PC-9 (cell line): ENCODE data around the gene CDA. TPM values are rescaled to one million over a fixed set of nuclear protein-coding genes. Genes with fewer than 3 reads are reported as not detected.

Experiments
- BruUV-seq: library from RNA; stranded (reverse); fragments of 400-500 nt; replicated peaks from 2 replicates; lab custom pipeline; 2021; lab: Mats Ljungman, UMichigan
- CTCF ChIA-PET: fragments of 300-600 bp; sonication (Branson Sonifier 250); formaldehyde crosslinking; loops from one replicate; lab custom pipeline; 2022; ENCODE audit warnings: antibody characterized with exemption; lab: Charles Lee
- POLR2A ChIA-PET: fragments of 300-600 bp; sonication (Branson Sonifier 250); formaldehyde crosslinking; loops from one replicate; lab custom pipeline; 2022; ENCODE audit warnings: antibody characterized with exemption; ENCODE audit not compliant: unreplicated experiment; lab: Charles Lee
- DNase-seq, 2 experiments: peaks; one replicate each; pipeline versions ENCODE4 v3.0.0 to v3.0.0-alpha.2; 2015 to 2022; ENCODE audit warnings: mixed read lengths in 1 of 2
- H2AFZ ChIP-seq: fragments of 200-600 bp; sonication (generic); 2 replicates; pipeline ENCODE4 v1.8.1; 2017; ENCODE audit warnings: antibody characterized with exemption
- H3F3A ChIP-seq: fragments of 200-600 bp; sonication (generic); 2 replicates; pipeline ENCODE4 v1.8.1; 2017; ENCODE audit warnings: antibody characterized with exemption, mild to moderate bottlenecking, low read depth; ENCODE audit not compliant: insufficient read depth
- H3K27ac ChIP-seq: fragments of 200-600 bp; sonication (generic); 2 replicates; pipeline ENCODE4 v1.6.1; 2016; ENCODE audit warnings: mixed run types
- H3K27me3 ChIP-seq: fragments of 200-600 bp; sonication (generic); 2 replicates; pipeline ENCODE4 v1.6.1; 2016; ENCODE audit warnings: low read depth, mixed run types; ENCODE audit not compliant: insufficient read depth
- H3K36me3 ChIP-seq: fragments of 200-600 bp; sonication (generic); 2 replicates; pipeline ENCODE4 v1.6.1; 2016; ENCODE audit warnings: low read depth, mixed run types
- H3K4me1 ChIP-seq: fragments of 200-600 bp; sonication (generic); replicated peaks from 2 replicates; pipeline ENCODE4 v1.6.1; 2016; ENCODE audit warnings: mixed run types; ENCODE audit not compliant: insufficient read depth
- H3K4me2 ChIP-seq: fragments of 200-600 bp; sonication (generic); 2 replicates; pipeline ENCODE4 v1.6.1; 2017; ENCODE audit warnings: mixed run types
- H3K4me3 ChIP-seq: fragments of 200-600 bp; sonication (generic); 2 replicates; pipeline ENCODE4 v1.6.1; 2016; ENCODE audit warnings: mixed run types
- H3K79me2 ChIP-seq: fragments of 200-600 bp; sonication (generic); 2 replicates; pipeline ENCODE4 v1.6.1; 2017; ENCODE audit warnings: low read depth, mixed run types
- H3K9me2 ChIP-seq: fragments of 200-600 bp; sonication (generic); 2 replicates; pipeline ENCODE4 v1.8.1; 2017; ENCODE audit warnings: mild to moderate bottlenecking; ENCODE audit not compliant: insufficient read depth
- H3K9me3 ChIP-seq: fragments of 200-600 bp; sonication (generic); 2 replicates; pipeline ENCODE4 v1.8.1; 2016; ENCODE audit warnings: low read depth; ENCODE audit not compliant: insufficient read depth
- H4K20me1 ChIP-seq: fragments of 200-600 bp; sonication (generic); 2 replicates; pipeline ENCODE4 v1.8.1; 2017; ENCODE audit not compliant: insufficient read depth
- CTCF ChIP-seq: fragments of 200-600 bp; sonication (generic); conservative IDR thresholded peaks from 2 replicates; pipeline ENCODE4 v1.6.1; 2017; ENCODE audit warnings: mixed run types, antibody characterized with exemption, mild to moderate bottlenecking, moderate library complexity
- EZH2 ChIP-seq: fragments of 200-600 bp; sonication (generic); IDR thresholded peaks from 2 replicates; pipeline ENCODE4 v1.8.0; 2017; ENCODE audit warnings: antibody characterized with exemption, low read depth
- intact Hi-C: fragments of 100-400 bp; cut with micrococcal nuclease; formaldehyde crosslinking; loops from one replicate; pipeline ENCODE4 v1.10.0; 2022; ENCODE audit not compliant: unreplicated experiment
- total RNA-seq: library from RNA; stranded (reverse); gene quantifications from 2 replicates; pipeline ENCODE4 v1.2.3, GENCODE V29; 2021

Gene CDA
- total RNA-seq, 1 experiment from 2014 or later: 56.6 TPM

GRCh38 chr1:20584890-20585289 lies 4.0 kb upstream of the CDA start:
- Histone ChIP-seq H3K9me2 (no peaks in the 10 kb centered on the region), H3K4me3 (no peak overlapping the region), H3K4me2 (no peak overlapping the region), H4K20me1 (no peaks in the 10 kb centered on the region), H3K36me3 (no peaks in the 10 kb centered on the region), H3K9me3 (no peaks in the 10 kb centered on the region), H2AFZ (no peak overlapping the region), H3F3A (peaks cover 14% of the 10 kb centered on the region; the same call in 1 of the 2 replicates), H3K4me1 (no peaks in the 10 kb centered on the region; the same call in none of the 2 replicates), H3K79me2 (peaks cover 8% of the 10 kb centered on the region; the same call in 1 of the 2 replicates), H3K27me3 (no peaks in the 10 kb centered on the region), H3K27ac (no peak overlapping the region)
- TF ChIP-seq CTCF (no peak), EZH2 (no peak)
- no TSS peak for BruUV-seq
- POLR2A ChIA-PET: no interaction called here
- intact Hi-C loops: no loop called here
- CTCF ChIA-PET: no interaction called here
- DNase-seq: no peak

- intact Hi-C loops: no loop called here
- no peaks in the 10 kb centered on the region for H3K27me3 ChIP-seq
- no peaks in the 10 kb centered on the region for H4K20me1 ChIP-seq
- no peak overlapping the region for H3K4me2 ChIP-seq
- peaks cover 29% of the 10 kb centered on the region for H3K79me2 ChIP-seq
- no peak overlapping the region for H2AFZ ChIP-seq
- H3K27ac ChIP-seq: no peak overlapping the region
- no peak overlapping the region for H3K4me3 ChIP-seq
- DNase-seq: no peak
- TF ChIP-seq CTCF (no peak), EZH2 (no peak)
- H3K9me2 ChIP-seq: no peaks in the 10 kb centered on the region
- peaks cover 9% of the 10 kb centered on the region for H3K4me1 ChIP-seq
- H3K36me3 ChIP-seq: no peaks in the 10 kb centered on the region
- peaks cover 14% of the 10 kb centered on the region; the same call in 1 of the 2 replicates for H3F3A ChIP-seq
- H3K9me3 ChIP-seq: no peaks in the 10 kb centered on the region
- no TSS peak for BruUV-seq
- POLR2A ChIA-PET: no interaction called here
- CTCF ChIA-PET: interaction anchor here (0.5 kb wide), 1 partner anchor 58 kb away, joined by 3 read pairs; no protein-coding TSS in a partner anchor
Measured at GRCh38 chr1:20586953-20587660, 1.8 kb upstream of the CDA start.

GRCh38 chr1:20587661-20588053 lies 1.2 kb upstream of the CDA start:
- H3K27me3 ChIP-seq: no peaks in the 10 kb centered on the region
- H3F3A ChIP-seq: peaks cover 14% of the 10 kb centered on the region; the same call in 1 of the 2 replicates
- no peaks in the 10 kb centered on the region for H3K36me3 ChIP-seq
- peaks cover 9% of the 10 kb centered on the region for H3K4me1 ChIP-seq
- BruUV-seq: no TSS peak
- intact Hi-C loops: no loop called here
- H4K20me1 ChIP-seq: no peaks in the 10 kb centered on the region
- H3K4me2 ChIP-seq: no peak overlapping the region
- no peaks in the 10 kb centered on the region for H3K9me3 ChIP-seq
- no peak overlapping the region for H2AFZ ChIP-seq
- POLR2A ChIA-PET: no interaction called here
- no peaks in the 10 kb centered on the region for H3K9me2 ChIP-seq
- TF ChIP-seq CTCF (no peak), EZH2 (no peak)
- DNase-seq: peak in 1 of 2 experiments; percentile 61
- H3K4me3 ChIP-seq: no peak overlapping the region
- H3K27ac ChIP-seq: 0 out of 2 replicates have a peak overlapping the region, but pooled peaks have one; percentile 32
- CTCF ChIA-PET: no interaction called here
- H3K79me2 ChIP-seq: peaks cover 35% of the 10 kb centered on the region
